ENCODE data around the gene KLHL30. TPM values are rescaled to one million over a fixed set of nuclear protein-coding genes. Genes with fewer than 3 reads are reported as not detected.

KLHL30 gene
- total RNA-seq, 2 experiments from 2014 or later = not detected

GRCh38 chr2:238182362-238182761 lies 43.9 kb downstream of the KLHL30 start:
- Mint-ChIP-seq H3K27me3 (ENCODE audit: low read depth) (no peaks in the 10 kb centered on the region), H3K4me3 (no peak overlapping the region), H3K4me1 (ENCODE audit: low read depth) (peaks cover 11% of the 10 kb centered on the region), H3K27ac (no peak overlapping the region), H3K36me3 (ENCODE audit: low read depth) (peaks cover 55% of the 10 kb centered on the region), H3K9me3 (no peaks in the 10 kb centered on the region)
- CTCF ChIA-PET = no interaction called here
- DNase-seq = no peak
- intact Hi-C loops (cut with micrococcal nuclease) = no loop called here

- no peak for DNase-seq
- CTCF ChIA-PET = no interaction called here
- Mint-ChIP-seq H3K36me3 (ENCODE audit: low read depth) (peaks cover 60% of the 10 kb centered on the region), H3K4me1 (ENCODE audit: low read depth) (peaks cover 11% of the 10 kb centered on the region), H3K27ac (peak overlapping the region; percentile 66), H3K4me3 (no peak overlapping the region), H3K27me3 (ENCODE audit: low read depth) (no peaks in the 10 kb centered on the region), H3K9me3 (no peaks in the 10 kb centered on the region)
- intact Hi-C loops (cut with micrococcal nuclease) = no loop called here
Measured at GRCh38 chr2:238183821-238184220, 45.4 kb downstream of the KLHL30 start.

- H3K4me1 Mint-ChIP-seq (ENCODE audit: low read depth) = peaks cover 11% of the 10 kb centered on the region
- intact Hi-C loops (cut with micrococcal nuclease) = no loop called here
- H3K27me3 Mint-ChIP-seq (ENCODE audit: low read depth) = no peaks in the 10 kb centered on the region
- CTCF ChIA-PET = interaction anchor here (0.5 to 0.8 kb wide), 2 partner anchors 13 to 110 kb away, joined by 3 to 4 read pairs; no protein-coding TSS in a partner anchor
- H3K4me3 Mint-ChIP-seq = no peak overlapping the region
- no peaks in the 10 kb centered on the region for H3K9me3 Mint-ChIP-seq
- H3K36me3 Mint-ChIP-seq (ENCODE audit: low read depth) = peaks cover 47% of the 10 kb centered on the region
- H3K27ac Mint-ChIP-seq = no peak overlapping the region
- DNase-seq = no peak
Measured at GRCh38 chr2:238187618-238188548, 49.4 kb downstream of the KLHL30 start.

GRCh38 chr2:238190445-238190844 lies 52.0 kb downstream of the KLHL30 start:
- CTCF ChIA-PET = interaction anchor here (0.6 kb wide), 1 partner anchor 343 kb away, joined by 3 read pairs; no protein-coding TSS in a partner anchor
- Mint-ChIP-seq H3K9me3 (no peaks in the 10 kb centered on the region), H3K4me3 (no peak overlapping the region), H3K36me3 (ENCODE audit: low read depth) (peaks cover 41% of the 10 kb centered on the region), H3K27ac (no peak overlapping the region), H3K4me1 (ENCODE audit: low read depth) (peaks cover under 1% of the 10 kb centered on the region), H3K27me3 (ENCODE audit: low read depth) (no peaks in the 10 kb centered on the region)
- intact Hi-C loops (cut with micrococcal nuclease) = no loop called here
- no peak for DNase-seq

Other genes starting within 250 kb of the KLHL30 start
- gene UBE2F, start 171.7 kb upstream of the KLHL30 start, total RNA-seq = 10 to 100 TPM; 43.4 to 45.5 TPM
- 10 to 100 TPM; 46.4 to 46.7 TPM for gene SCLY, start 77.7 kb upstream of the KLHL30 start, total RNA-seq
- under 1 TPM; 0.05 to 0.15 TPM for gene ESPNL, start 38.3 kb upstream of the KLHL30 start, total RNA-seq
- under 1 TPM in 1 of 2 experiments, not detected in 1; 0.40 TPM for gene ERFE, start 20.3 kb downstream of the KLHL30 start, total RNA-seq
- gene ILKAP, start 65.0 kb downstream of the KLHL30 start, total RNA-seq = 10 to 100 TPM; 46.6 to 46.7 TPM
- gene HES6, start 101.4 kb downstream of the KLHL30 start, total RNA-seq = 1 to 10 TPM; 3.1 to 4.0 TPM
- gene PER2, start 149.9 kb downstream of the KLHL30 start, total RNA-seq = 1 to 10 TPM; 7.1 to 7.8 TPM
- gene TRAF3IP1, start 181.8 kb downstream of the KLHL30 start, total RNA-seq = 1 to 10 TPM; 3.6 to 6.1 TPM

Data from activated naive CD4-positive, alpha-beta T cell treated with anti-CD3 and anti-CD28 coated beads for 36 hours (primary cell).